ENCODE data around the gene ATP5PD.
"Not testable (repeated sequence)": the region's sequence is repeated elsewhere in the genome, so short reads cannot be mapped to it uniquely, and the experiment has no call there.

The ATP5PD gene

DNA sequence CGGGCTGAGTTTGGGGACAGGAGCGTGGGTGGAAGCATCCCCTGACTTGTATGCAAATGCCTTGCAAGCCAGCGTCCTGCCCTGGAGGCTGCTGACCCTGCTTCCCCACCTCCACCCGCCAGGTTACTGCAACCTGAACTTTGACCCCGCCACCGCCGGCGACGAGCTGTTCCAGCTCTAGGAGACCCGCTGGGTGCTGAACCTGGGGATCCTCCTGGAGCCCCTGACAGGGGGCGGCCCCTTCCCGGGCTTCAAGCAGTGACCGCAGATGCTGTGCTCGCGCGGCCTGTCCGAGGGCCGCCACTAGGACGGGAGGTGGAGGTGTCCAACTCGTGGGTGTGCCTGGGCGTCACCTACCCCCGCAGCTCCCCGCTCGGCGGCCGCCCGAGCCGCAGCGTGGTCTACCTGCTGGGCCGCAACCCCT, 30.3 kb upstream of the ATP5PD start:
- DNase-seq = no peak

DNA sequence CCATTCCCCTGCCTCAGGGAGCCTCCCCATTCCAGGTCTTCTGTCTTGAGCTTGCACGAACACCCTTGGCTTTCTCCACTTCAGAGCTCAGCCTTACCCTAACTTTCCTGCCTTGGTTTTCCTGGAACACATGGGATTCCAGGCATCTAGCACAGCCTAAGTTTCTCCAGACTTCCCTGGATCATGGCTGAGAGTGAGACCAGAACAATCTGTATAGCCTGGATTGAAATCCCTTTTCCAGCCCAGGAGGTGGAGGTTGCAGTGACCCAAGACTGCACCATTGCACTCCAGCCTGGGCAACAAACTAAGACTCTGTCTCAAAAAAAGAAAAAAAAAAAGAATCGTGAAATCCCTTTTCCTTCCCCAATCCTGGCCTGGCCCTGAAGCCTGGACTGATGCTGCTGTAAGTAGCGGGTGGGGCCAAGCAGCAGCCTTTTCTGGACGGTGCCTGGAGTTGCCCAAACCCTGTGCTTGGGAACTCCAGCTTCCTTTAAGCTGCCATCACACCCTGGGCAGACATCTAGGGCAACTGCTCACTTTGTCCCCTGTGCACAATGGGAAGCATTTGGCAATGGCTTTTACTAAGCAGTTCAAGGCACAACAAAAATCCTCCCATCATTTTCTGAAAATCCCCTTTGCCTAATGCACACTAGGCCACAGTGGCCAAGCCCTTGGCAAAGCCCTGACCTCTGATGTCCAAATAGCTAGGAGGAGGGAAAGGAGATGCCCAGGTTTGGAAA, 29.0 kb upstream of the ATP5PD start:
- DNase-seq = no peak

DNA sequence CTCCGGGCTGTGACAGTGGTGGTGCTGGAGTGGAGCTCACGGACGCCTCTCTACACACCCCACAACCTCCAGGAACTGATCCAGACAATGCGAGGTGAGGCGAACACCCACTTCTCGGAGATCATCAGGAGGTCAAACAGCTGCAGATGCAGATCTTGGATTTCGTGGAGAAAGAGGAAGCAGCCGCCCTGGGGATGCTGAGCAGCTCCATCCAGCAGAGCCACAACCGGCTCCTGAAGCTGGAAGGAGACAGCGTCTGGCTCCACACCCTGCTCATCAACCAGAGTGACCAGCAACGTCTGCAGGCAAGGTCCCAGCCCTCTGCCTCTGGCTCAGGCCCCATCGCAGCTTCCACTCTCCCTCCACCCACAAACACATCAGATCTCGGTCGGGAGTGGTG, 27.8 kb upstream of the ATP5PD start:
- DNase-seq = no peak

DNA sequence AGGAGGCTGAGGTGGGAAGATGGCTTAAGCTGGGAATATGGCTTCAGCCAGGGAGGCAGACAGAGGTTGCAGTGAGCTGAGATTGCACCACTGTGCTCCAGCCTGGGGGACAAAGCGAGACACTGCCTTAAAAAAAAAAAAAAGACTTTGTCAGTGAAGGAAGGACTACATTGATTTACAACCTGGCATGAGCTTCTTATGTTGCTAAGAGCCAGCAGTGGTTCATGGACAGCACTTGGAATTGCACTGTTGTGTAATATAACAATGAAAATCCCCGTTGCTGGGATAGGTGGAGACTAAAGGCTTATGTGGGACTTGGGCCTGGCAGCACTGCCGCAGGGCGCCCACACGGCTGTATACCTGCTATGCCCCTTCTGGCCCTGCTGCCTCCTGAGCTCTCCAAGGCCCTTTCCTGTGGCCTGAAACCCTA, 26.9 kb upstream of the ATP5PD start:
- no peak for DNase-seq

DNA sequence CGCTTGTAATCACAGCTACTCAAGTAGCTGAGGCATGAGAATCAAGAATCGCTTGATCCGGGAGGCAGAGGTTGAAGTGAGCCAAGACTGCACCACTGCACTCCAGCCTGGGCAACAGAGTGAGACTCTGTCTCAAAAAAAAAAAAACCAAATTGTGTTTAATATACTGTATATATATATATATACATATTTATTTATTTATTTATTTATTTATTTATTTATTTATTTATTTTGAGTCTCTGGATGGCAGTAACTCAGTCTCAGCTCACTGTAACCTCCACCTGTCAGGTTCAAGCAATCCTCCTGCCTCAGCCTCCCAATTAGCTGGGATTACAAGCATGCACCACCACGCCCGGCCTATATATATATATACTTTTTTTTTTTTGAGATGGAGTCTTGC, 26.1 kb upstream of the ATP5PD start:
- not testable (repeated sequence) for DNase-seq

DNA sequence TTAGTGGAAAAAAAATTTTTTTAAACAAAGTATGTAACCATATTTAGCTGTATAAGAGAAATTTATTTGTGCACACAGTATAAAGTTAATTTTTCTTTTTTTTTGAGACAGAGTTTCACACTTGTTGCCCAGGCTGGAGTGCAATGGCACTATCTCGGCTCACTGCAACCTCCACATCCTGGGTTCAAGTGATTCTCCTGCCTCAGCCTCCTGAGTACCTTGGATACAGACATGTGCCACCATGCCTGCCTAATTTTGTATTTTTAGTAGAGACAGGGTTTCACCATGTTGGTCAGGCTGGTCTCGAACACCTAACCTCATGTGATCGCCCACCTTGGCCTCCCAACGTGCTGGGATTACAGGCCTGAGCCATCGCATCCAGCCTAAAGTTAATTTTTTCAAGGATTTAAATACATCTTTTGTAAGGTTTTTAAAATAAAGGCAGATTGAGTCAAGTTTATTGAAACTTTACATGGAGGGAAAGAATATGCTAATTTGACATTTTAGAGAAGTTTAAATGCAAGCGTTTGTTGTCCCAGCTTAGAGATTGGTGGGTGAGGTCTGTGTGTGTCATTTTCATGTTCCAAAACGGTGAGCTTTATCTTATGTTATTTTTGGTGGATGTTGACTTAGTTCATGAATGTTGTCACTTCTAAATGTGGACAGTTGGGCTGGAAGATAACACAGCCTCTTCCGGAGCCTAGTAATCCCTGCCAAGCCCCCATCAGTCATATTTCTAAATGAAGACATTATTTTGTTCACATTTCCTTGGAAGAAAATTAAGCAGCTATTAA, 24.9 kb upstream of the ATP5PD start:
- not testable (repeated sequence) for DNase-seq

DNA sequence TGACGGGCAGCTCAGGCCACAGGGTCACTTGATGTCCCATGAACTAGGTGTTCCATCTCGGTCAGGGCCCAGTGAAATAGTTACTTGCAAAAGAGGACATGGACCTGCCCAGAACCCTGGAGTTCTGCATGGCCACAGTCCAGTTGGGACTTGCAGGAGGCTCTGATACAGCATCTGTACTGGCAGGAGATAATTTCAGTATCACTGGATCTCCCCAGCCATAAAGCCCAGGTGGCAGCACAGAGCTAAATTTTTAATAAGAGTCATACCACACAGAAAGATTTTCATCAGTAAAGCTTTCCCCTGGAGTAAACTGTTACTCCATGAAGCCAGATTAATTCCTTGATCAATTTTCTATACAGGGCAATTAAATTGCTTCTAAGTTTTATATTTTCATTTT, 23.0 kb upstream of the ATP5PD start:
- DNase-seq = no peak

DNA sequence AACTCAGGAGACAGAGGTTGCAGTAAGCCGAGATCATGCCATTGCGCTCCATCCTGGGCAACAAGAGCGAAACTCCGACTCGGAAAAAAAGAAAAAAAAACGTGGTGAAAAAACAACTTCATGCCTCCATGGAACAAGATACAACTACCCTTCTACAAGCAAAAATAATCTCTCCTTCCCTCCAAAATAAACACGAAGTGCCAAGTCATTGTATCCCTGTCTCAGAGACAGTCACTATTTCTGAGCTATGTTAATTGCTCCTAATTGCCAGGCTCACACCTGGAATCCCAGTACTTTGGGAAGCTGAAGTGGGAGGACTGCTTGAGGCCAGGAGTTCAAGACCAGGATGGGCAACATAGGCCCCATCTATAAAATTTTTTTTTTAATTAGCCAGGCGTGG, 22.0 kb upstream of the ATP5PD start:
- no peak for DNase-seq

DNA sequence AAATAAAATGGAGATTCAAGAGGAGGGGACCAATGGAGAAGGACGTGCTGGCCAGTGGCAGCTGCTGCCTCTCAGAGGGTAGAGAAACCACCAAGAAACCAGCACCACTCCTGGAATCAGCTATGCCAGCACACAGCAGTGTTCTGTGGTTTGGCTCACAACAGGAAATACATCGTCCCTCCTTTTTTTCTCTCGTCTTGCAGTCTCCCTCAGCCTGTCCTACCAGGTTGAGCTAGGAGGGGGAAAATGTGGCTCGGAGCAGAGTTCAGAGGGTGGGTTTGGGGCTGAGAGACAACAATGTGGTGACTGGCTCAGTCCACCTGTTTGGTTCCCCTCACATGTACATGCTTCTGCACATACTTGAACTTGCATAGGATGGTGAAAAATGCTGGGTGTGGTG, 21.1 kb upstream of the ATP5PD start:
- no peak for DNase-seq

DNA sequence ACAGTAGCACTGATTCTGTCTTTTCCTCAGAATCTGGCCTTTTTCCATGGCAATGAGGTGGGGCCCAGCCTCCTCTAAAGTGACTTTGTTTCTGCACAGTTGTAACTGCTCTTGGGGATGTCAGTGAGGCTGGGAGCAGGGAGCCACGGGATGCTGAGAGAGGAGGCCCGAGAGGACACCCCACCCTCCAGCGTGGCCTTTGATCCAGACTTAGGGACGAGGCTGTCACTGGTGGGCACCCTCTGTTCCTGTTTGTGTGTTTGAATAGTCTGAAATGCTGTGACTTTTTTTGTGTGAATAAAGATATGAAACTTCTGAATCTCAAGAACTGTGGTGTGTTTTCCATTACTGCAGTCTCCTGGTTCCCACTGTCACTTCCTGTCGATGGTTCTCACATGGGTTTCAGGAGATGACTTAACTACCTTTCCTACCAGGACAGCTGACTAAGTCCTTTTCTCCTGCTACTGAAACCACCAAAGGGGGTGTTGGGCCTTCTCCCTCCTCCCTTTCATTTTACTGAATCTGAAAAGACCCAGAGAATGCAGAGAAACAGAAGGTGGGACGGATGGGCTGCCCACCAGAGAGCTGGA, 18.9 kb upstream of the ATP5PD start:
- DNase-seq = no peak

DNA sequence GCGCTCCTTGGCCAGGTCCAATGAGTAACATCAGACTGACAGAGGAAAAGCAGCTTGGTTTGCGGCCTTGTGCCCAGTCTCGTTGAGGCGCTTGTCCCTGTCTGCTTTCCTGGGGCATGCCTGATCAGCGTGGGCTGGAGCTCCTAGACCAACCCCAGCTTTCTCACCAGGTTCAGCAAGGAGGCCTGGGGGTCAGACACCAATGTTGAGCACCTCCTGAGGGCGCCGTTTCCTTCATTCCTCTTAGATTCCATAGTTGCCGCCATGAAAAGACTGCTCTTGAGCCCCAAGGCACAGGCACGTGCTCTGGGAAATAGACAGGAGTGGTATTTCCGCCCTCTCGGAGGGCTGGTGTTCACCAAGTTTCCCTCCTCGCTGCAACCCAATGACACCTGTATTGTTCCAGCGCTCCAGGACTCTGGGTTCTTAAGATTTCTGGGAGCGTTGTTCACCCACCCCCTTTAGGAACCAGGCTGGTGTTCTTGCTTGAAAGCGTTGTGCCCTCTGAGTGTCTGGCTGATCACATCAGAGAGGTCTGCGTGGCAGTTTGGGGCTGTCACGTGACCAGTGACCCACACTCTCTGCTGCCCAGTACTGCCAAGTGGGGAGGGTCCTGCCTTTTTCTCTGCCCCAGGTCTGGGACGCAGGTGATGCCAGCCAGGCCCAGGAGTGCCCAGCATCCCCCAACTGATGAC, 18.2 kb upstream of the ATP5PD start:
- no peak for DNase-seq

DNA sequence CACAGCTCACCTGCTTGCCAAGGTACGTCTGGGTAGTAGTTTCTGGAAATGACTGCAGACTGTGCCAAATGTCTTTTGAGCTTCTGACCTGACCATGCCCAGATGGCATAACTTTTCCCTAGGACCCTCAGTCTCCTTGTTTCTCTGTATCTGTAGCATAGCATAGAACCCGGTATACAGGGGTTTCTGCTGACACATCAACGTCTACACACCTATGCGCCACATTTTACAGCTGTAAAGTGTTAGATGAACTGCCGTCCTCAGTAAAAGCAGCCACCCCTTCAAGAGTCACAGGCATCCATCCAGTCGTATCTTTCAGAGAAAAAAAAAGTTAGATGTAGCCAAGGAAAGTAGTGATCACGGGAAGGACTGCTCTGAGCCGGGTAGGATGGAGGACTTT, 17.7 kb upstream of the ATP5PD start:
- DNase-seq = no peak

DNA sequence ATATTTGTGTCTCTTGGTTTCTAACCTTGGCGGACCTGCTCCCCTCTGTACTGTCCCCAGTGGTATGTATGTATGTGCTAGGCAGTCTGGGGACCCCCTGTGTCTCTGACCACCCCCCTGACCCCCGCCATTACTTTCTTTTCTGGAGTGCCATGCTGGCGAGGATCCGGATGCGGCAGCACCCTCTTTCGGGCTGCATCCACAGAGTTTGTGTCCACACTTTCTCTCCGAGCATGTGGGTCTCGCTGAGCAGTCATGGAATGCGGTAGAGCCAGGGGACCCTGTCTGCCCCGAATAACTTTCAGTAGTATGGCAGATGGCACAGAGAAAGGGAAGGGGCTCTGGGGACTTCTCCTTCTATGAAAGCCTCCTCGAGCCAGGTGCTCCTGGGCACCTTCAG, 17.3 kb upstream of the ATP5PD start:
- no peak for DNase-seq

DNA sequence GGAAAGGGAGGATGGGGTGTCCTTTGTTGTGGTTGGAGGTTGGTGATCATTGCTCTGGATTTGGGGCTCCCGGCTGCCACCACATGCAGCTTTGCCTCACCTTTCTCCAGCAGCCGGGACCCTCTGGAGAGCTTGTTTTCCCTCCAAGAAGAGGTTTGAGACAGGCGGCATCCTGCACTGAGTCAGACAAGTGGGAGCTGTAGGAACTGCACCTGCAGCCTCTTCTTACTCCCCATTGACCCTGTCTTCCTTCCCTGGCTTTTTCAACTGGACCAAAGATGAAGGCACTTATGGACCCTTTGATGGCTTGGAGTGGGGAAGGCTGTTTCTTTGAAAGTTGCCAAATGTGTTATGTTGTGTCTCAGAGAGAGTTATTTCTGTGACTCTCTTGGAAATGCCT, 16.9 kb upstream of the ATP5PD start:
- DNase-seq = no peak

DNA sequence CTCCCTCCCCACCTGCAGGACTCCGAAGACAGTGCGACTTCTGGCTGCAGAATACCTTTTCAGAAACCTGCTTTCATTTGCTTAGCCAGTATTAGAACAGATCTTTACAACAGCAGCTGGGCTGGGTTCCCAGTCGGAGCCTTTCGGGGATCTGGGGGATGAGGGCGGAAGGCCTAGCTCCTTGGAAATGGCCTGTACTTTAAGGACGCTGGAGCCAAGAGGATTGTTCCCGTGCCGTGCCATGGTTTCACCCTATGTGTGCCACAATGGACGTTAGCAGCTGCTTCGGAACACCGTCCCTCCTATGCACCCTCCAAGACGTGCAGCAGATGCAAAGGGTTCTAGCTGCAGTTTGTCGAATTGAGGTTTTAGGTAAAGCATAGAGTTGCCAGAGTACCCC, 16.4 kb upstream of the ATP5PD start:
- DNase-seq = no peak

DNA sequence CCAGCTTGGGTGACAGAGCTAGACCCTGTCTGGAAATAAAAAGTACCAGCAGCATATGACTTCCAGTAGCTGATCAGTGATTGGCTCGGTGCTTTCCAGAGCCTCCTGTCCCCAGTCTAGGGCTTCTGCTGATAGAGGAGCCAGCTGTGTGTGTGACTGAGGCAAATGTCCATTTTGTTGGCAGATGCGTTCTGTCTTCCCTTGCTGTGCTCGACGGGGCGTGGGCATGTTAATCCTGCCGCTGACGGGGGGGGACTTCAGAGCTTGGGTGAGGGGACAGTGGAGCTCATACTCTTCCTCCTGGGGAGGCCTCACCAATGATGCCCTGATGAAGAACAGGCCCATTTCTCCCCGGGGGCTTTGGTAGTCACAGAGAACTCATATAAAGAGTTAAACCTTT, 14.8 kb upstream of the ATP5PD start:
- DNase-seq = no peak

DNA sequence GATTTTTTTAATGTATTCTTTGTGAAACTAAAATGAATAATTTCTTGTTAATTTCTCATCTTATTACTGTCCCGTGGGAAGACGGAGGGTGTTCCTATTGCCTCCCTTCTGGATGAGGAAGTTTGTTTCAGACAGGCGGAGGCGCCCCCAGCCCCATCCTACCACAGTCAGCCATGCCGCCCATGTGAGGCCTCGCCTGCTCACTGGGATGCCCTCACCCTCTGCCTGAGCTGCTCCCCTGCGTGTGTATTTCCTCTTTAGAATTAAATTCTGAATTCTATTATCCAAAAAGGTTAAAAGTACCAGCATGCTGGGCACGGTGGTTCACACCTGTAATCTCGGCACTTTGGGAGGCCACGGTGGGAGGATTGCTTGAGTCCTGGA, 14.3 kb upstream of the ATP5PD start:
- no peak for DNase-seq

DNA sequence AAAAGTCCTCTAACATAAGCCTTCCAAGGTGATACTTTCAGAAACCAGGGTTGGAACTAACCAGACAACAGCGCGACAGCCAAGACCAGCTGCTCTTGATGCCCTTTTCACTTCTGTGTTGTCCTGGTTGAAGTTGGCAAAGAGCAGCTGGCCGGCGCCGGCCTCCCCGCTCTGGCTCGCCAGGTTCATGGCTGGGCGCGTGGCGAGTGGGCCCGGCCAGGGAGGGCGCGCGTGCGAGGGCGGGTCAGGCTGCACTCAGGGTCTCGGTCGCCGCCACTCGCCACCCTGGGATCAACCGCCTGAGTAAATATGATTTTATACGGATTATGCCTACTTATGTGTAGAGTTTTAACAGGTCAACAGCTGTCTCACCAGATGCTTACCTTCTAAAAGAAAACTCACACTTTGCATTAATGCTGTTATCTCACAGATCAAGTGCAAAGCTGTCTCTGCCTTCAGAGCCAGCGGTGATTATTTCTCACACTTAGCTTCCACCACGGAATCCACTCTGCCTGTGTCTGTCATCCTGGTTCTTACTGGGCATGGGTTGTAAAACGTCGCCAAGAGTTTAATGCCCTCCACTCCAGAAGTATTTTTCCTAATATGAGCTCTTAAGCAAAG, 13.8 kb upstream of the ATP5PD start:
- no peak for DNase-seq

DNA sequence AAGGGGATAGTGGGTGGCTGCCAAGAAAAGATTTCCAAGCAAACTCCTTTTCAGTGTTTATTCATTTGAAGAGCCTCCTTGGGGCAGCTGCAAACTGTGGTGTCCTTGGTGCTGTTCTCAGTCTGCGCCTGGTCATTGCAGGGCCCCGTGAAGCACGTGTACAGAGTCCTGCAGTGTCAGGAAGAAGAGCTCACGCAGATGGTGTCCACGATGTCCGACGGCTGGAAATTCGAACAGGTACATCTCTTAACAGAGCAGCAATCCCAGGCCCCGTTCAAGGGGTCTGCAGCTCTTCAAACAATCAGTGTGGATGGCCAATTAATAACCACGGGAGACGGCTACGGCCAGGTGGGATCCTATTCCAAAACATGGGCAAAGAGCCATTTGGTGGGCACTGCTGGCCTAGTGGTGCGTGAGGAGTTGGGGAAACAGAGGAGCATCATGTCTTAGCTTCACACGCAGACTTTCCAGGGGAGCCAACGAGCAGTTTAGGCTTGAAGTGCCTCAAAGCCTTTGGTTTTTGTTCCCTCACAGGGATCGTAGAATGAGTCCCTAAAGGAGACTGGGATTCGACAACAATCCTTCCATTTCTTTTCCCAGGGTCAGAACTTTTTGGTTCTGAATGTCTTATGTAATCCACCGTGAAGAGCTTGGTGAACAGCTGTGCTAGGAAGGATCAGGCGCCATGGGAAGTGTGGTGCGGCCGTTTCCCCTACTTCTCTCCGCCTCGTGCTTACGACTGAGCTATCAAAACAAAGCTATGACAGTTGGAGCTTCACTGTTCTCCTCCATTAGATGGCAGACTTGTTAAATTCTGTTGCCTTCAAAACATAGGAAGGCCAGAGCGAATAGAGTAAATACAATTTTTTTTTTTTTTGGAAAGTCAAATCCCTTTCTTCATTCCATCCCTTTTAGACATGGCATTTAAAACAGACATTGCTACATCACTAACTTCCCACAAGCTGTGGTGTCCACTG, 12.9 kb upstream of the ATP5PD start:
- no peak for DNase-seq

DNA sequence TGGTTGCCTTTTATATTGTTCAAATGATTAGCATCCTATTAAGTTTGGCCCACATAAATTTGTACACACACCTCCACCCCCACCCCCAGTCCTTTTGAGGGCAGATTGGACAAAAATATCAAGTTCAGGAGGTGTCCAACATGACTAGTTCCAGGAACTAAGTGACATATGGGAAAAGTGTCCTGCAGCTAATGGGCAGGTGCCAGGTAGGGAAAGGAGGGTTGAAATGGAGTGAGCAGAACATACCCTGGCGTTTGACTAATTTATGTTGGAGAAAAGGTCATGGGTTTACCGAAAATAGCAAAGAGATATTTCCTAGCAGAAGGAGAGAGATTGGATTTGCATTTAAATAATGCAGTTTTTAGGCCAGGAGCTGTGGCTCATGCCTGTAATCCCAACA, 5.2 kb upstream of the ATP5PD start:
- no peak for DNase-seq

DNA sequence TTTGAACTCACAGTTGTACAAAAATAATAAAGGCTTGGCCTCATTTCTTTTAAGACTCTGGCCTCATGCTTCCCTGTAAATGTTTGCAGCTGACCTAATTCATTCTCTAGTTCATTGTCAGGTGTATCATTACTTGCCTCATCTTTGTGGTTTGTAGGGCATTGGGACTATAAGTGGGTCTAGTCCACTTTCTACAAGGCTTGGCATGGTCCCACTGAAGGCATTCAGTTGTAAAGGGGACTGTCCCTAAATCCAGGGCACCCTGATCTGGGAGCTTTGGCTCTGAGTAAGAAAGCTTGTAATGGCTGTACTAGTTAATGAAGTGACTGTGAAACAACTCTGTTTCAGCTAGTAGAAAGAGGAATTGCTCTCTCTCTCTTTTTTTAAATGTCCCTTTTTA, 2.9 kb upstream of the ATP5PD start:
- DNase-seq = no peak

DNA sequence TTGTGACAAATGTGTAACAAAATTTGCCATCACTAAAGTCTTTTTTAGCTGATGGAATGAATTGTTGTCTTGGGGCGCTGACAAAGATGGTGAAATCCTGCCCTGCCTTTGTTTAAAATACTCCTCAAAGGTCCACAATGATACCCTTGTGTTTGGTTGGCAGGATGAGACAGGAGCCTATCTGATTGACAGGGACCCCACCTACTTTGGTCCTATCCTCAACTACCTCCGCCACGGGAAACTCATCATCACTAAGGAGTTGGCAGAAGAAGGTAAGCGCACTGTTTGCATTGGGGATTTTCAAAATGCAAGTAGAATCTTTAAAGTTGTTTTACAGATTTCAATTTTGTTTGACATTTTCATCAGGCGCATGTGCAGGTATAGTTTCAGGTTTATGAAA, 2.3 kb upstream of the ATP5PD start:
- no peak for DNase-seq

All from activated CD4-positive, alpha-beta T cell treated with anti-CD3 and anti-CD28 coated beads, Interleukin-2, amount 50 U/mL, for 1 hour (primary cell).